T-helper 2 cell treated with Interferon-gamma antibody and Interleukin-4, amounts not matched to agents 5 μg/mL and 100 μg/mL, for 36 hours (primary cell): ENCODE results near the gene LRRC32.

Source experiments
- DNase-seq: peaks from one replicate; pipeline ENCODE4 v3.0.0; 2021; ENCODE audit warnings: low spot score
- H3K27ac Mint-ChIP-seq: one replicate; pipeline ENCODE4 v1.8.0; 2021; ENCODE audit warnings: mild to moderate bottlenecking, mixed read lengths
- H3K27me3 Mint-ChIP-seq: one replicate; pipeline ENCODE4 v1.8.0; 2021; ENCODE audit warnings: low read depth, mixed read lengths
- H3K36me3 Mint-ChIP-seq: one replicate; pipeline ENCODE4 v1.8.0; 2021; ENCODE audit warnings: low read depth, mixed read lengths
- H3K4me1 Mint-ChIP-seq: one replicate; pipeline ENCODE4 v1.8.0; 2021; ENCODE audit warnings: low read depth, mixed read lengths
- H3K4me3 Mint-ChIP-seq: one replicate; pipeline ENCODE4 v1.8.0; 2022; ENCODE audit warnings: mild to moderate bottlenecking, moderate library complexity, mixed read lengths
- H3K9me3 Mint-ChIP-seq: one replicate; pipeline ENCODE4 v1.8.0; 2021; ENCODE audit warnings: mixed read lengths

Gene LRRC32

DNA sequence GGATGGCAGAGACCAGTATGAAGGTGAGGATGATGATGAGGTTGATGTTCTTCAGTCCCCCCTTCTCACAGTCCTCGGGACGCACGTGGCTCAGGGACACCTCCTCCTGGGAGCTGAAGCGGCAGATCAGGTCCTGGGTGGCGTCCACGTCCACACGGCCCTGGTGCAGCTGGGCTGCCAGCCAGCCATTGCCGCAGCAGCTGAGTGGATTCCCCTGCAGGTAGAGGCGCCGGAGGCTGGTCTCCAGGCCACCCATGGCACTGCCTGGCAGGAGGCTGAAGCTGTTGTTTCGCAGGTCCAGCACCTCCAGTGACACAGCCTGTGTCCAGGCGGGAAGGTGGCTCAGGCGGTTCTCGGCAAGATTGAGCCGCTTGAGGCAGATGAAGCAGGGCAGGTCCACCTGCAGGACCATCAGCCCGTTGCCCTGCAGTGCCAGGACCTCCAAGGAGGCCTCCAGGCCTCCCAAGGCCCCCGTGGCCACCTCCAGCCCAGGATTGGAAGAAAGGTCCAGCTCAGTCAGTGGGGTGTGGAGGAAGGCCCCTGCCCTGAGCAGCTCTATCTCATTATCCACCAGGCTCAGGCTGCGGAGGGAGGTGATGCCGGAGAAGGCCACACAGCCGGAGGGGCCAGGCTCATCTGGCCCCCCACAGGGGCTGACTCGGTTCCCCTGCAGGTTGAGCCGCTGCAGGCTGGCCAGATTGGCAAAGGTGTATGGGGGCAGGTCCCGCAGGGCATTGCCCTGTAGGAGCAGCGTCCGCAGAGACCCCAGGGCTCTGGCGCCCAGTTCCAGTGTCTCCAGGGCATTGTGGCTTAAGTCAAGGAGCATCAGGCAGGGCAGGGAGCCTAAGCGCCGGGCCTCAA is 10.6 kb downstream of the LRRC32 start:
- Mint-ChIP-seq H3K4me3 (no peak overlapping the region), H3K27ac (no peak overlapping the region), H3K9me3 (no peaks in the 10 kb centered on the region), H3K27me3 (no peaks in the 10 kb centered on the region), H3K4me1 (peaks cover 14% of the 10 kb centered on the region), H3K36me3 (no peaks in the 10 kb centered on the region)
- DNase-seq = no peak

DNA sequence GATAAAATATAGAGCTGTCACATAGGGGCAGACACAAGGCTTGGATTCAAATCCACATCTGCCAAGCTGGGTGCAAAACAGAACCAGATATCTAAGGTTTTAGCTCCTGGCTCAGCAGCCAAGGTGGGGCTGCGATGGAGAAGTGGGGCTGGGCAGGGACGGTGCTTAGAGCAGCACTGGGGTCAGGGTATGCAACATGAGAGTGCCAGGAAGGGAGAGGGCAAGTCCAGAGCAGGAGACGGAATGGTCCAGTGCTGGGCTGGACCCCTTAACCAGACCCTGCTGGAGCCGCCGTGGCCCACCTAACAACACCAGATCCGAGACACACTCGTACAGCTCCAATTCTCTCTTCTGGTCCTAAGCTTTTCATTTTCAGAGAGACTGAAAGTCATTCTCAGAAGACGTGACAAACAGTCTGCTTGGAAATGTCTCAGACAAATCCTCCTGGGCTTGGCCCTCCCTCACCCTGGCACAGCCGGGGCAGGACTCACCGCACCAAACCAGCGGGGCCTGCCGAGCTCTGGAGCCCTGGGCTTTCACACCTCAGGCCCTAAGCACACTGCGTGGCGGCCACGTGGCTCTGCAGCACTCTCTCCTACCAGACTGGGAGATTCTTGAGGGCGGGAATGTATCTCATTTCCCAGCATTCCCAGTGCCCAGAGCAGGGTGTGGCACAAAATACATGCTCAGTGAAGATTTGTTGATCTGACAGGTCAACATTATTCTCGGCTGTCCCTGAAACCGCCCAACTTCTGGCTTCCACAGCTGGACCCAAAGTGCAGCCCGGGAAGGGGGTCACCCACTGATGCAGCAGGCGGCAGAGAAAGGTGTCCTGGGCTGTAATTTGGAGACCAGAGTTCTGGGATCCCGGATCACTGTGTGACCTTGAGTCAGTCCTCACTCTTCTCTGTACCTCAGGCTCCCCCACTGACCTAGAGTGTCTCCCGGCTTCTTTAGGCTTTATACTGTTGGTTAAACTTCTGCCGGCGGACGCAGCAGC is 11.6 kb downstream of the LRRC32 start:
- Mint-ChIP-seq H3K4me1 (peaks cover 10% of the 10 kb centered on the region), H3K27ac (no peak overlapping the region)

GRCh38 chr11:76658231-76658630 is 12.3 kb downstream of the LRRC32 start:
- DNase-seq = no peak
- no peaks in the 10 kb centered on the region for H3K9me3 Mint-ChIP-seq
- peaks cover 10% of the 10 kb centered on the region for H3K4me1 Mint-ChIP-seq
- no peak overlapping the region for H3K27ac Mint-ChIP-seq
- H3K4me3 Mint-ChIP-seq = no peak overlapping the region
- H3K27me3 Mint-ChIP-seq = peaks cover 1% of the 10 kb centered on the region
- H3K36me3 Mint-ChIP-seq = no peaks in the 10 kb centered on the region

More for the DNA sequence above, 11.6 kb downstream of the LRRC32 start:
- Mint-ChIP-seq H3K36me3 (no peaks in the 10 kb centered on the region), H3K9me3 (no peaks in the 10 kb centered on the region), H3K4me3 (no peak overlapping the region), H3K27me3 (no peaks in the 10 kb centered on the region)
- DNase-seq = no peak

DNA sequence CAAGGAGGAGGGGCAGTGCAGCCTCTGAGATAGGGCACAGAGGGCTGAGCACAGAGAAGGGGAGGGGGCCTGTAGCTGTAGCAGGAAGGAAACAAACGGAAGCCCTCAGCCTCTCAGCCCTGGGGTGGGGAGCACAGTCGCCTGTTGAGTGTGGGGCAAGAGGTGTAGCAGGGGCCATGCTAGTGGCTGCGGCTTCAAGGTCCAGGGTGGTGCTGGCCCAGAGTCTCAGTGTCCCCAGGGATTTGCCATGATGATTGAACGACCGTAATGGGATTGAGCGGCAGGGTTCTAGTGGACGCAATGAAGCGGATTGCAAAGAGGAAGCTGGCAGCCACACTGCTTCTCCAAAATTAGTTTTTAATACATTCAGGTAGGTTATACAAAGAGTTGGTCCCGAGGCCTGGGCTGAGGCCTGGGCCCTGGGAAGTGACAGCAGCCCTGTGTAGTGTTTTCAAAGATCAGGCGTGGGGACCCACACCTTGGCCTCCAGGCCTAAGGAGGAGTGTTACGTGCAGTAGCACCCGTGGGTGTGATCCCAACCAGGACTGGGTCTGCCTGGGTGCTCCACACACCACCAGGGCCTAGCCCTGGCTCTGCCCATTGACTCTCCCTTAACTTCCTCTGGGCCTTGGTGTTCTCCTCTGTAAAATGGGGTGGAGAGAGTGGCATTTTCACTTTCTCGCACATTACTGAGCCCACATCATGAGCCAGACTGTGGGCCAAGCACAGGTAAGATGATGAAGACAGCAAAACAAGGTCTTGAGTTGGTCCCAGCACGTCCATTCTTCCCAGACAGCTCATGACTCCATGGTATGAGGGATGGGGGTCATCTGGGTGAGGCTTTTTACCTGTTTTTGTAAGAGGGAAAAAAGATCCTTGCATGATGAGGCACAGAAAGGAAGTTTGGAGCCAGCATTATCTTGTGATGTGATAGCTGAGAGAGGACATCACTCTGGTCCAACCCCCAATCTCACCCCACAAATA is 13.1 kb downstream of the LRRC32 start:
- Mint-ChIP-seq H3K27ac (no peak overlapping the region), H3K36me3 (no peaks in the 10 kb centered on the region), H3K9me3 (no peaks in the 10 kb centered on the region), H3K4me1 (peaks cover 10% of the 10 kb centered on the region), H3K27me3 (peaks cover 2% of the 10 kb centered on the region), H3K4me3 (no peak overlapping the region)
- no peak for DNase-seq

GRCh38 chr11:76656571-76657081 is 13.9 kb downstream of the LRRC32 start:
- Mint-ChIP-seq H3K9me3 (no peaks in the 10 kb centered on the region), H3K4me3 (no peak overlapping the region), H3K36me3 (no peaks in the 10 kb centered on the region)

GRCh38 chr11:76656050-76656531 is 14.5 kb downstream of the LRRC32 start:
- peaks cover 6% of the 10 kb centered on the region for H3K27me3 Mint-ChIP-seq
- H3K4me3 Mint-ChIP-seq = no peak overlapping the region
- no peak for DNase-seq
- H3K9me3 Mint-ChIP-seq = no peaks in the 10 kb centered on the region
- H3K36me3 Mint-ChIP-seq = no peaks in the 10 kb centered on the region
- H3K27ac Mint-ChIP-seq = no peak overlapping the region
- H3K4me1 Mint-ChIP-seq = peaks cover 10% of the 10 kb centered on the region

More at GRCh38 chr11:76656571-76657081, 13.9 kb downstream of the LRRC32 start:
- Mint-ChIP-seq H3K27me3 (peaks cover 4% of the 10 kb centered on the region), H3K27ac (no peak overlapping the region), H3K4me1 (peaks cover 10% of the 10 kb centered on the region)
- DNase-seq = no peak

GRCh38 chr11:76655501-76656049 is 15.0 kb downstream of the LRRC32 start:
- H3K27ac Mint-ChIP-seq = no peak overlapping the region
- no peak for DNase-seq
- H3K4me3 Mint-ChIP-seq = no peak overlapping the region
- peaks cover 10% of the 10 kb centered on the region for H3K4me1 Mint-ChIP-seq
- no peaks in the 10 kb centered on the region for H3K36me3 Mint-ChIP-seq
- peaks cover 10% of the 10 kb centered on the region for H3K27me3 Mint-ChIP-seq
- H3K9me3 Mint-ChIP-seq = no peaks in the 10 kb centered on the region

- H3K9me3 Mint-ChIP-seq = no peaks in the 10 kb centered on the region
- peaks cover 12% of the 10 kb centered on the region for H3K27me3 Mint-ChIP-seq
- no peak overlapping the region for H3K27ac Mint-ChIP-seq
- H3K4me3 Mint-ChIP-seq = no peak overlapping the region
- no peaks in the 10 kb centered on the region for H3K36me3 Mint-ChIP-seq
- DNase-seq = no peak
- peaks cover 10% of the 10 kb centered on the region for H3K4me1 Mint-ChIP-seq
Observed at GRCh38 chr11:76654980-76655379, 15.6 kb downstream of the LRRC32 start.

GRCh38 chr11:76654298-76654851 is 16.2 kb downstream of the LRRC32 start:
- Mint-ChIP-seq H3K9me3 (no peaks in the 10 kb centered on the region), H3K27ac (peak overlapping the region; percentile 31), H3K4me1 (peaks cover 10% of the 10 kb centered on the region), H3K4me3 (no peak overlapping the region), H3K36me3 (no peaks in the 10 kb centered on the region), H3K27me3 (peaks cover 18% of the 10 kb centered on the region)
- DNase-seq = no peak

DNA sequence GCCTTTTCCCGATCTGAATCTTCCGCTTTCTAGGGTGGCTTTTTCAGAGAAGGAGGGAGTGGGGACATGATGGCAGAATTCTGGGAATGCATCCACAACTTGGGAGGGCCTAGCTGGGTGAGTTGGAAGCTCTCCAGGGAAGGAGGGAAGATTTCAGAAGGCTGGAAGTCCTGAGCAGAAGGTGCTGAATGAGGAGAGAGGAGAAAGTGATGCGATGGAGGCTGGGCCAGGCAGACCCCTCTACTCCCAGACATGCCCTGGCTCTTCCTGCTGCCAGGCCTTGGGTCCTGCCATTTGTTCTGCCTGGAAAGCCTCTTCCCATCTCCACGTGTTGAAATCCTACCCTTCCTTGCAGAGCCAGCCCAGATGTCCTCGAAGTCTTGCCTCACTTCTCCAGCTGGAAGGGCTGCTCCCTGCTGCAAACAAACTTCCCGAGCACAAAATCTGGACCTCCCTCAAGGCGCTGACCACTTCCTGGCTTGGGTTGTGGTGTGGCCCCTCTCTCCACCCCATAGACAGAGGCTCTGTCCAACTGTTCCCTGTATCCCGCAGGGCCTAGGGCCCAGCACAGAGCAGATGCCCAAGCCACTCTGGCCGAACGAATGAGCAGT is 16.8 kb downstream of the LRRC32 start:
- no peak for DNase-seq
- Mint-ChIP-seq H3K9me3 (no peaks in the 10 kb centered on the region), H3K4me3 (no peak overlapping the region), H3K36me3 (no peaks in the 10 kb centered on the region), H3K4me1 (peaks cover 10% of the 10 kb centered on the region), H3K27me3 (peaks cover 23% of the 10 kb centered on the region), H3K27ac (peak overlapping the region; percentile 31)

GRCh38 chr11:76653012-76653673 is 17.4 kb downstream of the LRRC32 start:
- no peak overlapping the region for H3K27ac Mint-ChIP-seq
- no peaks in the 10 kb centered on the region for H3K36me3 Mint-ChIP-seq
- no peak overlapping the region for H3K4me3 Mint-ChIP-seq
- H3K27me3 Mint-ChIP-seq = peaks cover 25% of the 10 kb centered on the region
- no peaks in the 10 kb centered on the region for H3K9me3 Mint-ChIP-seq
- DNase-seq = no peak
- peaks cover 9% of the 10 kb centered on the region for H3K4me1 Mint-ChIP-seq
